ENCODE results near the gene MCTS1.

- TF ChIP-seq CTCF (conservative IDR thresholded peaks at IDR 0.05; ENCODE audit: low read depth in 2 of 2) (no peak), ZNF114 (CRISPR knock-in tag; IDR thresholded peaks at IDR 0.05) (no peak), EZH2 (IDR thresholded peaks at IDR 0.05; ENCODE audit: low read depth, unreplicated experiment) (no peak), JUNB (IDR thresholded peaks at IDR 0.05; ENCODE audit: unreplicated experiment) (no peak), NANOG (IDR thresholded peaks at IDR 0.05; ENCODE audit: borderline replicate concordance) (no peak), EZH2phosphoT487 (IDR thresholded peaks at IDR 0.05; ENCODE audit: unreplicated experiment) (no peak), POLR2AphosphoS5 (IDR thresholded peaks at IDR 0.05; ENCODE audit: low read depth) (no peak), REST (IDR thresholded peaks at IDR 0.05; ENCODE audit: unreplicated experiment) (no peak), ETS1 (IDR thresholded peaks at IDR 0.05) (no peak), CREB1 (CRISPR knock-in tag; IDR thresholded peaks at IDR 0.05; ENCODE audit: low read depth) (no peak), STAT1 (IDR thresholded peaks at IDR 0.05; ENCODE audit: unreplicated experiment) (no peak), ZNF462 (CRISPR knock-in tag; IDR thresholded peaks at IDR 0.05) (no peak), ZNF331 (CRISPR knock-in tag; IDR thresholded peaks at IDR 0.05; ENCODE audit: low read depth) (no peak)
Observed at GRCh38 chrX:120560405-120560841, 43.5 kb upstream of the MCTS1 start.
